Upper lobe of left lung (tissue), 4 donors: ENCODE measurements around the gene NALCN.

Experiments used
- CTCF ChIP-seq, 6 experiments: fragments of 450-650 bp in 4 of 6; fragments of 200-600 bp in 2 of 6; sonication (generic) in 2 of 6; IDR thresholded peaks; one replicate each; pipeline ENCODE4 v1.5.1; 2016 to 2019; ENCODE audit warnings: antibody characterized with exemption in 6 of 6
- EP300 ChIP-seq, 4 donors: sonication (generic); formaldehyde crosslinking; IDR thresholded peaks; one replicate each; pipeline ENCODE4 v1.5.1; 2017; ENCODE audit warnings: antibody characterized with exemption in 4 of 4, control low read depth in 2 of 4

- TF ChIP-seq EP300 (IDR thresholded peaks at IDR 0.05) (no peak), CTCF (IDR thresholded peaks at IDR 0.05) (no peak)
These were observed 184.4 kb downstream of the NALCN start for GRCh38 chr13:101231751-101232428.
